NT2/D1 (cell line): Measurements from ENCODE around the gene STXBP1.

ENCODE experiments used
- YY1 ChIP-seq: IDR thresholded peaks from 2 replicates; pipeline ENCODE4 v1.6.1; 2011; ENCODE audit not compliant: insufficient read length, insufficient read depth
- ZNF274 ChIP-seq: IDR thresholded peaks from 2 replicates; pipeline ENCODE4 v1.6.1; 2011; ENCODE audit warnings: mild to moderate bottlenecking, low read depth, low read length

- TF ChIP-seq ZNF274 (no peak), YY1 (no peak)
Measured at GRCh38 chr9:127568971-127569885, 42.8 kb upstream of the STXBP1 start.
